Amniotic epithelial cell (primary cell): ENCODE measurements around the gene TKT.
"Not testable (repeated sequence)": the region's sequence is repeated elsewhere in the genome, so short reads cannot be mapped to it uniquely, and the experiment has no call there.

Source experiments
- DNase-seq: peaks from one replicate; pipeline ENCODE4 v3.0.0-alpha.2; 2010; ENCODE audit warnings: low read depth

Gene TKT, protein sequence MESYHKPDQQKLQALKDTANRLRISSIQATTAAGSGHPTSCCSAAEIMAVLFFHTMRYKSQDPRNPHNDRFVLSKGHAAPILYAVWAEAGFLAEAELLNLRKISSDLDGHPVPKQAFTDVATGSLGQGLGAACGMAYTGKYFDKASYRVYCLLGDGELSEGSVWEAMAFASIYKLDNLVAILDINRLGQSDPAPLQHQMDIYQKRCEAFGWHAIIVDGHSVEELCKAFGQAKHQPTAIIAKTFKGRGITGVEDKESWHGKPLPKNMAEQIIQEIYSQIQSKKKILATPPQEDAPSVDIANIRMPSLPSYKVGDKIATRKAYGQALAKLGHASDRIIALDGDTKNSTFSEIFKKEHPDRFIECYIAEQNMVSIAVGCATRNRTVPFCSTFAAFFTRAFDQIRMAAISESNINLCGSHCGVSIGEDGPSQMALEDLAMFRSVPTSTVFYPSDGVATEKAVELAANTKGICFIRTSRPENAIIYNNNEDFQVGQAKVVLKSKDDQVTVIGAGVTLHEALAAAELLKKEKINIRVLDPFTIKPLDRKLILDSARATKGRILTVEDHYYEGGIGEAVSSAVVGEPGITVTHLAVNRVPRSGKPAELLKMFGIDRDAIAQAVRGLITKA

DNA sequence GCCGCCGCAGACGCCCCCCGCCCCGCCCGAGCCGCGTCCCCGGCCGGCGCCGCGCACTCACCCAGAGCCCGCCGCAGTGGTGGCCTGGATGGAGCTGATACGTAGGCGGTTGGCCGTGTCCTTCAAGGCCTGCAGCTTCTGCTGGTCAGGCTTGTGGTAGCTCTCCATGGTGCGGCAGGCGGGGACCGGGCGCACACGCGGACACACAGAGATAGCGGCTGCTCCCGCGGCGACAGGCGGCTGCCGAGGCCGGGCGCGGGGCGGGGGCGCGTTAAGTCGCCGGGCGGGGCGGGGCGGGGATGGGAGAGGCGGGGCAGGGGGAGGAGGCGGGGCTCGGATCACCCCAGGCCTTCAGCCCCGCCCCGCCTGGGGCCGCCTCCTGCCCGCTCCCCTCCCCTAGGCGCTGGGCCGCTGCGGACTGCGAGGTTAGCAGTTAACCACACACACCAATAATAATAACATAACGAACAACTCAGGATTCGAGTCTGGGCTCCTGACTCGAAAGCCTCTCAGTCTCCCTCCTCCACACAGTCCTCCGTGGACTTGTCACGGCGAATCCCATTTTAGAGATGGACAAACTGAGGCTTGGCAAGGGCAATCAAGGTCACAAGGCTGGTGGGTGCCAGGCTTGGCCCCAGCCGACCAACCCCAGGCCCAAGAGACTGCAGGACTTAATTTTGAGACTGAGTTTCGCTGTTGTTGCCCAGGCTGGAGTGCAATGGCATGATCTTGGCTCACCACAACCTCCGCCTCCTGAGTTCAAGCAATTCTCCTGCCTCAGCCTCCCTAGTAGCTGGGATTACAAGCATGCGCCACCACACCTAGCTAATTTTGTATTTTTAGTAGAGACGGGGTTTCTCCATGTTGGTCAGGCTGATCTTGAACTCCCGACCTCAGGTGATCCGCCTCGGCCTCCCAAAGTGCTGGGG, at the start of gene TKT:
TSS of gene TKT (minus strand) at position 248 of the 929 bp plus-strand sequence. CDS start at position 168, 80 bp downstream.
- peak; percentile 81 for DNase-seq

DNA sequence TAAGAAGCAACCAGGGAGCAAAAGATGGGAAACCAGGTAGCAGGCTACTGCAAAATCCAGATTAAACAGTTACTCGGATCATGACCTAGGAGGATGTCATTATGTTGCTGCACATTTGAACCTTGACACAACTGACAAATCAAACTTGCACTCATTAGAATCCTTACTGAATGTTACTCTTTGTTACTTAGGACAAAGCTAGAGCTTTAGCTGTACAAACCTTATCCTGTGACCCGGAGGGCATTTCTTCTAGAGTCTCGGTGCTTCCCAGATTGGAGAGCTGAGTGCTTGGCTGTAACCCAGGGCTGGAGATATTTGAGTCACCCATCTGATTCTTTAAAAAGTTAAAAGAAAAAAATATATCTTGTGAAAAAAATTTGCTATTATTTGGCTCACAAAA, 48.1 kb upstream of the TKT start:
- no peak for DNase-seq

DNA sequence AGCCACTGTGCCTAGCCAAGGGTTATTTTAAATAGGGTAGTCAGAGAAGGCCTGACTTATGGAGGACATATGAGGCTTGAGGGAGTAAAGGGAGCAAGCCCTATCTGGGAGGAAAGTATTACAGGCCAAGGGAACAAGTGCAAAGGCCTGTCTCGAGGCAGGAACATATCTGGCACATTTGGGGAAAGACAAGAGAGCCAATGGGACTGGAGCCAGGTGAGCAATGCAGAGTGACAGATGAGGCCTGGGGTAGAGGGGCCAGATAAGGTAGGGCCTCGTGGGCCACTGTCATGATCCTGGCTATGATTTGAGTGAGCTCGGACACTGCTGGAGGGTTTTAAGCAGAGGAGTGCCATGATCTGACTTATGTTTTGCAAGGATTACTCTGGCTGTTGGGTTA, 47.7 kb upstream of the TKT start:
- DNase-seq: no peak

DNA sequence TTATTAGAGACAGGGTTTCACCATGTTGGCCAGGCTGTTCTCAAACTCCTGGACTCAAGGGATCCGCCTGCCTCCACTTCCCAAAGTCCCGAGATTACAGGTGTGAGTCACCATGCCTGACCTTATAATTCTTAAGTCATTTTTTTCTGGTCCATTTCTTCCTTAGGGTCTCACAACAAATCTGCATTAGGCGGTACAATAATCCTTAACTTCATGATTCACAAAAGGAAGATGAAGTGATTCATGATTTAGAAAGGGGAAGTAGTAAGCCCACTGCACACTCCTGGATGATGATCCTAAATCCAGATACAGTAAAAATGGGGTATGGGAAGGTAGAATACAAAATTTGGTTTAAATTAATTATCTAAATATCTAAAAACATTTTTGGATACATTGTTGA, 45.0 kb upstream of the TKT start:
- peak; percentile 11 for DNase-seq

DNA sequence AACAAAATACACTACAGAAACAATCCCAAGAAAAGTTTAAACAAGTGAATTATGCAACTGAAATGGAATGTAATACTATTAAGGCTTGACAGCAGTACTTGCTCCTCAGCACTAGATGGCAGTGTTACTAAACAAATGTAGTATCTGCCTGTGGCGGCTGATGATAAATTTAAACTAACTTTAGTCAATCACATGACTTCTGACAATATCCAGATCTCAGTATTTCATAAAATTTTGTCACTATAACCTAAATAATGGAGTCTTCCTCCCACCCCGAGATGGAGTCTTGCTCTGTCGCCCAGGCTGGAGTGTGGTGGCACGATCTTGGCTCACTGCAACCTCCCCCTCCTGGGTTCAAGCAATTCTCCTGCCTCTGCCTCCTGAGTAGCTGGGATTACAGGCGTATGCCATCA, 43.8 kb upstream of the TKT start:
- peak; percentile 72 for DNase-seq

DNA sequence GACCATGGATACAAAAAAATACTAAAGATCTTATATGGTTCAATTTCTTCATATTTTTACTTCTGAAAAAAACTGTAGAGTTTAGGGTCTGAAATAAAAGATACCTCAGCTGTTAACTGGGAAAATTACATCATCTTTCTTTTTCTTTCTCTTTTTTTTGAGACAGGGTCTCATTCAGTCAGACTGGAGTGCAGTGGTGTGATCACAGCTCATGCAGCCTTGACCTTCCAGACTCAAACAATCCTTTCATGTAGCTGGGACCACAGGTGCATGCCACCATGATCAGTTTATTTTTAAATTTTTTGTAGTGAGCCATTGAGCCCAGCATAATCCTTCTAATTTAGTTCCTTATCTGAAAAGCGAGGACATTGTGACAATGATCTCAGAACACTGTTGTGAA, 39.6 kb upstream of the TKT start:
- DNase-seq: no peak

DNA sequence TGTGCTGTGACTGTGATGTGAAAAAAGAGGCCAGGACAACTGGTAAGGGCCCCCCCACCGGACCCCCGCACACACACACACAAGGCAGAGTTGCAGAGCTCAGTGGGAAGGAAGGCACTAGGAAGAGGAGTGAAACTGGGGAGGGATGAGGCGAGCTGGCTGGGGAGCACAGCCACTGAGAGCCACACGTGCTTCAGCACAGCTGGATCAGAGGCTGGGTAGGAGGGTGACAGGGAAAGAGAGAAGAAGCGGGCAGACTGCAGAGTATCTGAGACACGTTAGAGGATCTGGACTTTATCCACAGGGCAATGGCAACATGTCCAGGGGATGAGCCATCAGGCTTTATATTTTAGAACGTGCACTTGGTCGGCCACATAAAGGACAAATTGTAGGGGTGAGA, 38.0 kb upstream of the TKT start:
- no peak for DNase-seq

DNA sequence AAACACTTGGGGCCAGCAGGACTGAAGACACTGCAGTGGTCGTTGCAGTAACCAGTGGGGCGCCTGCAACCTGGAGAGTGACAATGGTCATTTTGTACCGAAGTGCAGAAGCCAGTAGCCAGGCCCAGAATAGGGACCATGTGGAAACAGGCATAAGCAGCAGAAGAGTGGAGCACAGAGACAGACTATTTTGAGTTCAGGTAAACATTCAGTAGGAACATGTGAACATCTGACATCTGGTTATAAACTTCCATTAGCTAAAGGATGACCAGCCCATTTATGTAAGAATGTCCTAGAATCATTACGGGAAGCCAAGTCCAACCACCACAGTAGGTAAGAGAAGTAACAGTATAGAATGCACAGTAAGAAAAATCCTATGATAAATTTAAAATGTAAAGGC, 32.4 kb upstream of the TKT start:
- DNase-seq: no peak

DNA sequence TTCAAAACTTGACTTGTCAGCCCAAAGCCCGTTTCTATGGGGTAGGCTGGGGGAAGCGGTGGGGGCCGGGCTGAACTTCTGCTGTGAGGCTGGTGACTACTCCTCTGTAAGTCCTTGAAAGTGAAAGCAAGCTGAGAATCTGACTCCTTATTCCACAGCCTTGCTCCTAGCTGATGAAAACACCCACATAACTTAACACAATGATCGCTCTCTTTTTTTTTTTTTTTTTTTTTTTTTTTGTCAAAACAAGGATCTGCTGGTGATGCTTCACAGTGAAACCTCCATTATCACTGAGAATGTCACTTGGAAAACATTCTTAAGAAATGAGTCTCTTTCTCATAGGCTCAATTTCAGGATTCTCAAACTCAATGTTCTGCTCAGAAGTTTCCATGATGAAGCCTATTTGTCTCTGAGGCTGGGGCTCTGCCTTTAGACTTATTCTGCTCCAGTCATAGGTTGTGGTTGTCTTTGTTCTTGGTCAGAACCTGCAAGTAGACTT, 31.4 kb upstream of the TKT start:
- peak; percentile 59 for DNase-seq

DNA sequence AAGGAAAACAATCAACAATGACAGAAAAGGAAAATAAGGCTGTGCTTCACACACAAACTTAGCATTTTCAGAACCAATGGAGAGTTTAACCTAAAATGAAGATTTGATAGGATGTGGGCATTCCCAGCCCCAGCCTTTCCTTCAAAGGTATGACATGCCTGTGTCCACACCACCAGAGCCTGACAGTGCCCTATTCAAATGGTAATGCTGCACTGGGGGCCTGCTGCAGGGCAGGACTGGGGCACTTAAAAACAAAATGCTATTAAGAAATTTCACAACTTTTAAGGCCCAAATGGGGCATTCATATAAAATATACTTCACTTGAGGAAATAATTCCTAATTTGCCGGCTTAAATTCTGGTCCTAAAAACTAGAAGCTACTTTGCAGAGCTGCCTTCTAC, 30.9 kb upstream of the TKT start:
- no peak for DNase-seq

DNA sequence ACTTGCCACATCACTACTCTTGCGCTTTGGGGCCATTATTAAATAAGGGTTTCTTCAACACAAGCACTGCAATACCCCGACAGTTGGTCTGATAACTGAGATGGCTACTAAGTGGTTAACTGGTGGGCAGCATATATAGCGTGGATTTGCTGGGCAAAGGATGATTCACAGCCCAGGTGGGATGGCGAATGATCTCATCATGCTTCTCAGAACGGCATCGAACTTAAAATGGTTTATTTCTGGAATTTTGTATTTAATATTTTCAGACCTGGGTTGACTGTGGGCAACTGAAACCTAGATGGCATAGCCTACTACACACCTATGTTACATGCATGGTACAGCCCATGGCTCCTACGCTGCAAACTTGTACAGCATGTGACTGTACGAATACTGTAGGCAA, 26.8 kb upstream of the TKT start:
- no peak for DNase-seq

DNA sequence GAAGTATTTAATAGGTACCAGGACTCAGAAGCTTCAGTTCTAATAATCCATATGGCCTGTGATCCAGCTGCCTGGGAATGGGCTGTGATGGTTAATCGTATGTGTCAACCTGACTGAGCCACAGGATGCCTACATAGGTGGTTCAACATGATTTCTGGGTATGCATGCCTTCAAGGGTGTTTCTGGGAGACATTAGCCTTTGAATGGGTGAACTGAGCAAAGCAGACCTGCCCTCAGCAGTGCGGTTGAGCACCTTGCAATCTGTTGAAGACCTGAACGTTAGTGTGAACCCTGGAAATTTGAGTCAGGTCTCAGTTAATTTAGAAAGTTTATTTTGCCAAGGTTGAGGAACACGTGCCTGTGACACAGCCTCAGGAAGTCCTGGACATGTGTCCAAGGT, 22.8 kb upstream of the TKT start:
- no peak for DNase-seq

DNA sequence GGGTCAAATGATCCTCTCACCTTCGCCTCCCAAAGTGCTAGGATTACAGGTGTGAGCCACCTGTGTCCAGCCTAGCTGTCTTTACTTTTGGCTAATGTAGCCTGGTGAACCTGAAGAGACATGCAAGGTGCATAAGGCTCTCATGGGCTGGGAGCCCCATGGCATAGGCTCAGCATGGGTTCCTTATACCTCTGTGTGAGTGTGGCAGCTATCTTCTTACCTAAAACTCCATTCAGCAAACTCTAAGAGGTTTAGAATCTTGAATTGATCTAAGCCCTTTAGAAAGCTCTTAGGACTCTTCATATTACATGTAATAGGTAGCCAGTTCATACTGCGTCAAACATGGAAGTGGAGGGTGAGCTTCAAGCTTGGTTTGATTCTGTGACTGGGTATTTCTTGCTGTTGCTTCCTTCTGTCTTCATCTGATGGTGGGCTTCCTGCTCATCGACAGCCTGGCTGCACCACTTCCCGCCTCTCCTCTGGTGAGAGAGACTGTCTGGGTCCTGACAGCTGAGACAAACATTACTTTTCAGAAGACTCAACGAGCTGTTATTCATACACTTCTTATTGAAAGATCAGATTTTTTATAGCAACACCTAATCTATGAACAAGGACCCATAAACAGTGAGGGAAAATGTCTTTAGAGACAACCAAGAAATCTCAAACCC, 19.2 kb upstream of the TKT start:
- no peak for DNase-seq

DNA sequence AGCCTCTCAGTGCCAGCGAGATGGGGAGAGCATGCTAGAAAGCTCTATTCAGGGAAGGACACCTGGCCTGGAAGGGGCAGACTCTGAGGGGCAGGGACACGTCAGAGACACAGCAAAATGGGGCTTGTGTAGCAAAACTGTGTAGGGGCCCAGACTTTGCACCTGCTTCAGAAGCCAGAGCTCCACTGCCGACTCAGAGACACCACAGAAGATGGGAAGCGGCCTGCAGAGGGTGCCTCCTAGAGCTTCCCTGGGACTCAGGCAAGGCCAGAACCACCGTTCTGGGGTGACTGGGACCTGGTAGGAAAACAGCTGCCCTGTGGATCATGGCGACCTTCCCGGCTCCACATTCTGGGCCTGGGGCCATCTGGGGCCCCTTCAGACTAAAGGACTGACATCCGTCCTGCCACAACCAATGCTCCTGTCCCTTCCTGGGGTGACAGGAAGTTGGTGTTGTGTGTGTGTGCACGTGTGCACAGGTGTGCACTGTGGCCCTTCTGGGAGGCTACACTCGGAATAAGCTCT, 17.4 kb upstream of the TKT start:
- no peak for DNase-seq

DNA sequence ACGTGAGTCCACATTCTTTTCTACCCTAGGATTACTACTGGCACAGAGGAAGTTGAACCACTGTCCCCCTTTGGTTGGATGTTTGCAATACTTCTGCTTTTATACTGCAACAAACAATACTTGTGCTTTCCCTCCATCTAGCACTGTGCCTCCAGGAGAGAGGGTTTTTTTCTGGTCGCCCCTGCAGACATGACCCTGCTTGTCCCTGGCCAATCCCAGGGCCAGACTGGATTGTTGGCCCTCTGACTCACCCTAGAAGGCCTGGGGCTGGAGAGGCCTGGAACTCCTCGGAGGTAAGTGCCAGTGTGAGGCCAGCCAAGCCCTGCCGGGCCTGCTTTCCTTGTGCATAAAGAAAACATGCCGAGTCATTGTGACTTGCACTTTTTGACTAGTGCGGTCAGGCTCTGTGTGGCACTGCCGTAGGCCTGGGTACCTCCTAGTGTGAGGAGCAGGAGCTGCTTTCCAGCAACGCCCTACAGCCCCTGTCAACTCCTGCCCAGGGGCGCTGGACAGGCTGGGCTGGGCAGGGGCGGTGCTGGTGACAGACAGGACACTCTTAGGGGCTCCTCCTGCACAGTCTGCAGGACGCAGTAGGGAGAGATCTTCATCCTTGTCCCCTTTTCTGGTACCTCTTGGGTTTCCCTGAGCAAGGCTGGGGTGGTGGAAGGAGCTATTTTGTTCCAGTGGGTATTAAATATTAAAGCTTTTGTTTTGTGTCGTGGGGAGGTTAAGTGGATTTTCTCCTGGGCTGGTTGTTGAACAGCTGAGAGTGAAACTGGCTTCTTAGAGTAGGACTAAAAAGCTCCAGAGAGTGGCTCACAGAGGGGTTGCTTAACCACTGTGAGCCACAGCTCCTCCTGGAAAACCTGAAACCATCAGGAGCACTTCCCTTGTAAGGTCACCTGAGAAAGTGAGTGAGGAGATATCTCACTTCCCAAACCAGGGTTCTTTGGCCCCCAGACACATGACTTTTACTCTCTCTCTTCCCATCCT, 14.4 kb upstream of the TKT start:
- DNase-seq: peak; percentile 96

DNA sequence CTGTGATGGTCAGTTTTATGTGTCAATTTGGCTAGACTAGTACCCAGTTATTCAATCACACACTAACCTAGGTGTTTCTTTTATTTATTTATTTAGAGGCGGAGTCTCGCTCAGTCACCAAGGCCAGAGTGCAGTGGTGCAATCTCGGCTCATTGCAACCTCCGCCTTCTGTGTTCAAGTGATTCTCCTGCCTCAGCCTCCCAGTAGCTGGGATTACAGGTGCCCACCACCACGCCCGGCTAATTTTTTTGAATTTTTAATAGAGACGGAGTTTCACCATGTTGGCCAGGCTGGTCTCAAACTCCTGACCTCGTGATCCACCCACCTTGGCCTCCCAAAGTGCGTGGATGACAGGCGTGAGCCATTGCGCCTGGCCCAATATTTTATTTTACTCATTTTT, 13.4 kb upstream of the TKT start:
- not testable (repeated sequence) for DNase-seq

DNA sequence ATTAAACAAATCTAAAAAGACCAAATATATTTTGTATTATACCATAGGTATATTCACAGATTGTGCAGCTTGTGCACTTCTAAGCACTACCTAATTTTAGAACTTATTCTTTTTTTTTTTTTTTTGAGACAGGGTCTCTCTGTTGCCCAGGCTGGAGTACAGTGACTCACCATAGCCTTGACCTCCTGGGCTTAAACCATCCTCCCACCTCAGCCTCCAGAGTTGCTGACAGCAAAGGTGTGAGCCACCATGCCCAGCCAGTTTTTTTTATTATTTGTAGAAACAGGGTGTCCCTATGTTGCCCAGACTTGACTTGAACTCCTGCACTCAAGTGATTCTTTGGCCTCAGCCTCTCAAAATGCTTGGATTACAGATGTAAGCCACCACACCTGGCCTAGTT, 11.9 kb upstream of the TKT start:
- DNase-seq: no peak

DNA sequence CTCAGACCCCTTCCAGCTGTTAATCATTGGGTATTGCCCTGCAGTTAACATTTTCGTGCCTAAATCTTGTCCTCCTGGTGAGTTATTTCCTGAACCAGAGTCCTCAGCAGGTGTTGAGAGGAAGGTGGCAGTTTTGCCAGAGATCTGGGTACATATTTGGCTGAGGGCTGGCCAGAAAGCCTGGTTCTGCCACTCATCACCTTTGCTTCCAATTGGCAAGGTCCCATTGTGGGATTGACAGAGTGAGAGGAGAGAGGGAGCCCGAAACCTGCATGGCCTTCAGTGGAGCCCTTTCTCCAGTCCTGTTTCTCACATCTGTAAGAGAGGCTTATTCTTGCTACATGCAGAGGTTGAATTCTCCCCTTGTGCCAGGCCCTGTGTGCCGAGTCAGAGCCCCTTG, 8.9 kb upstream of the TKT start:
- DNase-seq: no peak

DNA sequence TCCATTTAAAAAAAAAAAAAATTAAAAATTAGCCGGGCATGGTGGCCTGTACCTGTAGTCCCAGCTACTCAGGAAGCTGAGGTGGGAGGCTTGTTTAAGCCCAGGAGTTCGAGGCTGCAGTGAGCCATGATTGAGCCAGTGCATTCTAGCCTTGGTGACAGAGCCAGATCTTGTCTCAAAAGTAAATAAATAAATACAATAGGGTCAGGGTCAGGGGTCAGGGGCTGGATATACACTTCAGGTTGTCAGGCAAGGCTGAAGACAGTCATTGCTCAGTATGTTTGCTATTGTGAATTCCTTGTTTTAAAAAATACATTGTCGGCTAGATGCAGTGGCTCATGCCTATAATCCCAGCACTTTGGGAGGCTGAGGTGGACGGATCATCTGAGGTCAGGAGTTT, 8.1 kb upstream of the TKT start:
- DNase-seq: no peak

DNA sequence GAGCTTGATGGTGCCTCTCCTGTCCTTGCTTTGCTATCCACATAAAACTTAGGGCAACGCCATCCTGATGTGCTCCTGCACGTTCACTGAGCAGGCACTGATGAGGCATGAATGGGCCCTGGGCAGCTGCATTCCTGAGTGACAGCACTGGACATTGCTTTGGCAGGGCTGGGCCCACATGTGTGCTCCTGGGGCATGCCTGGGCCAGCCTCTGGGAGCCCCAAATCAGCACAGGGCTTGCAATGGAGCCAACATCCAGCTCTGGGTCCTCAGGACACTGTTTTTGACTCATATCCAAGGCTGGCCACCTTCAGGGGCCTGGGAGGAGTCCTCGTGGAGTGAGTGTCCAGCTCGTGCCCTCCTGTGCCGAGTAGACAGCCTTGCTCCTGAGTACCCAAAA, 5.9 kb upstream of the TKT start:
- DNase-seq: no peak
